Measurements from ENCODE around the gene YTHDF1. TPM values are rescaled to one million over a fixed set of nuclear protein-coding genes. Genes with fewer than 3 reads are reported as not detected.

Gene YTHDF1
- total and polyA plus RNA-seq, 2 of the 8 experiments (the other 6 are each of a cell fraction or from before 2014, with no cell fraction given): 32.8 to 66.0 TPM

DNA sequence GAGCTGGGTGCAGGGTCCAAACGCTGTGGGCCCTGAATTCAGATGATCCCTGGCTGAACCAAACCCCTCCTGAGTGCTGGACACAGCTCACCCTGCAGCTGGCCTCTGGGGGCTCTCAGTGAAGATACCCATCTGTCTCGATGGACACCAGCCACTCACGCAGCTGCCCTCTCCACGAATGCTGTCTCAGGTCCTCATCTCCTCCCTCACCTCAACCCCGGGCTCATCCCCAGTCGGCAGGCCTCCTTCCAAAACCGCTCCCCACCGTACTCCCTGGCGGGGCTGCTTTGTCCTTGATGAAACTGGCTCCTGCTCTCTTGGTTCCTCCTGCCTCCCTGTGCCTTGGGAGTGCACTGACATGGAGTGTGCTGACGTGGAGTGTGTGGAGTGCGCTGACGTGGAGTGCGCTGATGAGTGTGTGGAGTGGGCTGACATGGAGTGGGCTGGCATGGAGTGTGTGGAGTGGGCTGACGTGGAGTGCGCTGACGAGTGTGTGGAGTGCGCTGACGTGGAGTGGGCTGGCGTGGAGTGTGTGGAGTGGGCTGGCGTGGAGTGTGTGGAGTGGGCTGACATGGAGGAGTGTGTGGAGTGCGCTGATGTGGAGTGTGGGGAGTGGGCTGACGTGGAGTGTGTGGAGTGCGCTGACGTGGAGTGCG lies 4.1 kb upstream of the YTHDF1 start:
- Histone ChIP-seq H3K9ac (replicated peaks in 1 of 4; ENCODE audit: extremely low read depth in 1 of 4, low read depth in 3 of 4, low read length in 3 of 4) (no peak overlapping the region), H3K23ac (ENCODE audit: insufficient read length) (no peak overlapping the region), H3K4ac (replicated peaks; ENCODE audit: insufficient read length, low read depth, low read length) (no peak overlapping the region), H3K56ac (replicated peaks; ENCODE audit: insufficient read length, low read depth, low read length) (no peak overlapping the region), H3K18ac (ENCODE audit: extremely low read depth, low read length) (no peak overlapping the region), H3K9me3 (ENCODE audit: insufficient read depth in 2 of 2, low read depth in 1 of 2, low read length in 1 of 2) (no peaks in the 10 kb centered on the region), H2BK120ac (replicated peaks; ENCODE audit: low read depth, low read length) (no peak overlapping the region), H2BK12ac (ENCODE audit: low read depth, low read length) (peak overlapping the region; percentile 75; the same call in 1 of the 2 replicates), H2BK5ac (ENCODE audit: low read depth, low read length) (peak overlapping the region; percentile 66; the same call in 1 of the 2 replicates), H4K20me1 (replicated peaks in 1 of 2; ENCODE audit: control insufficient read depth in 1 of 2, insufficient read depth in 2 of 2, low read length in 2 of 2) (peaks cover 1 to 3% of the 10 kb centered on the region in 2 experiments), H3K36me3 (ENCODE audit: control insufficient read depth in 2 of 4, insufficient read depth in 4 of 4, low read length in 3 of 4) (no peaks in the 10 kb centered on the region), H4K5ac (ENCODE audit: insufficient read length, low read depth, low read length) (no peak overlapping the region), H3K79me1 (ENCODE audit: low read depth, low read length) (no peaks in the 10 kb centered on the region), H3K14ac (ENCODE audit: insufficient read length) (no peak overlapping the region), H4K8ac (ENCODE audit: extremely low read depth, insufficient read depth, low read length) (no peak overlapping the region), H2AFZ (ENCODE audit: low read length) (no peak overlapping the region), H3K79me2 (ENCODE audit: control insufficient read depth in 1 of 2, insufficient read depth in 2 of 2, low read length in 2 of 2) (peaks cover 0 to 5% of the 10 kb centered on the region in 2 experiments; a peak in 2 of 4 replicates), H2BK20ac (ENCODE audit: low read length) (no peak overlapping the region; the same call in 1 of the 2 replicates), H2BK15ac (ENCODE audit: low read length) (peak overlapping the region; percentile 72; the same call in 1 of the 2 replicates), H3K27ac (ENCODE audit: low read depth, low read length) (no peak overlapping the region), H2AK5ac (ENCODE audit: low read depth, low read length) (peak overlapping the region; percentile 57; the same call in 1 of the 2 replicates), H3K4me3 (ENCODE audit: extremely low read depth in 1 of 4, insufficient read depth in 2 of 4, low read depth in 3 of 4, low read length in 4 of 4) (no peak overlapping the region), H3K4me1 (replicated peaks in 1 of 4; ENCODE audit: control insufficient read depth in 3 of 4, insufficient read depth in 4 of 4, low read length in 3 of 4) (peaks cover 0 to 13% (median 4%) of the 10 kb centered on the region in 4 experiments; a peak in 5 of 7 replicates), H4K91ac (replicated peaks; ENCODE audit: insufficient read length, low read length) (peak overlapping the region; percentile 62), H3K4me2 (ENCODE audit: insufficient read depth in 1 of 2, low read depth in 2 of 2, low read length in 2 of 2) (no peak overlapping the region), H3K23me2 (ENCODE audit: low read depth, low read length) (peaks cover 7% of the 10 kb centered on the region; the same call in 1 of the 2 replicates), H3K27me3 (replicated peaks in 1 of 4; ENCODE audit: control insufficient read depth in 3 of 4, extremely low read depth in 1 of 4, insufficient read depth in 3 of 4, low read length in 3 of 4) (peaks cover 0 to 3% (median 0%) of the 10 kb centered on the region in 4 experiments; a peak in 2 of 7 replicates)
- ChIA-PET CTCF (ENCODE audit: partially characterized antibody) (interaction anchor here (0.6 to 2.1 kb wide), 9 partner anchors 11 to 142 kb away, joined by 3 to 18 read pairs (median 3); no protein-coding TSS in a partner anchor), POLR2A (ENCODE audit: partially characterized antibody) (interaction anchor here (0.7 to 3.6 kb wide), 3 partner anchors 13 to 813 kb away, joined by 3 to 12 read pairs (median 3); partner anchors contain the start of gene NKAIN4)
- no peak for DNase-seq (ENCODE audit: low read depth in 1 of 2, low spot score in 2 of 2)
- WGBS, 2 experiments (ENCODE audit: extremely low coverage in 1 of 2, insufficient coverage in 1 of 2, insufficient read length in 1 of 2, insufficient replicate concordance in 2 of 2, low coverage in 1 of 2, low lambda C conversion rate in 2 of 2, missing lambda C conversion rate in 1 of 2): 84% methylated on average over 25 of the region's 25 CpGs; no CpG with 5 or more reads in 1 of the 2 experiments
- no peak for FAIRE-seq
- TF ChIP-seq SIN3A (conservative IDR thresholded peaks at IDR 0.05 in 1 of 2, IDR thresholded peaks at IDR 0.05 in 1 of 2; ENCODE audit: low read depth in 1 of 2, low read length in 2 of 2): no peak
- TF ChIP-seq, protein P1, sequence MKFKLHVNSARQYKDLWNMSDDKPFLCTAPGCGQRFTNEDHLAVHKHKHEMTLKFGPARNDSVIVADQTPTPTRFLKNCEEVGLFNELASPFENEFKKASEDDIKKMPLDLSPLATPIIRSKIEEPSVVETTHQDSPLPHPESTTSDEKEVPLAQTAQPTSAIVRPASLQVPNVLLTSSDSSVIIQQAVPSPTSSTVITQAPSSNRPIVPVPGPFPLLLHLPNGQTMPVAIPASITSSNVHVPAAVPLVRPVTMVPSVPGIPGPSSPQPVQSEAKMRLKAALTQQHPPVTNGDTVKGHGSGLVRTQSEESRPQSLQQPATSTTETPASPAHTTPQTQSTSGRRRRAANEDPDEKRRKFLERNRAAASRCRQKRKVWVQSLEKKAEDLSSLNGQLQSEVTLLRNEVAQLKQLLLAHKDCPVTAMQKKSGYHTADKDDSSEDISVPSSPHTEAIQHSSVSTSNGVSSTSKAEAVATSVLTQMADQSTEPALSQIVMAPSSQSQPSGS (IDR thresholded peaks at IDR 0.05; ENCODE audit: low read length): no peak
- TF ChIP-seq RXRA (IDR thresholded peaks at IDR 0.05; ENCODE audit: insufficient read depth, low read depth, low read length): no peak
- no peak for TF ChIP-seq RAD21 (IDR thresholded peaks at IDR 0.05 in 1 of 2, conservative IDR thresholded peaks at IDR 0.05 in 1 of 2; ENCODE audit: low read depth in 2 of 2, low read length in 2 of 2)
- TF ChIP-seq EP300 (IDR thresholded peaks at IDR 0.05; ENCODE audit: borderline replicate concordance in 1 of 2, low read depth in 2 of 2, low read length in 2 of 2): no peak
- no peak for TF ChIP-seq JUND (IDR thresholded peaks at IDR 0.05; ENCODE audit: low read length)
- TF ChIP-seq JUN (IDR thresholded peaks at IDR 0.05; ENCODE audit: low read depth, low read length): no peak
- TF ChIP-seq SIRT6 (IDR thresholded peaks at IDR 0.05; ENCODE audit: low read length): no peak

All from H1 (cell line).